Activated CD8-positive, alpha-beta memory T cell treated with anti-CD3 and anti-CD28 coated beads for 1 hour (primary cell): ENCODE results near the gene APCDD1.

ENCODE experiments used
- DNase-seq, 2 donors: peaks; one replicate each; pipeline ENCODE4 v3.0.0-alpha.2; 2020; ENCODE audit warnings: low read depth in 1 of 2; ENCODE audit errors: extremely low read depth in 1 of 2

Gene APCDD1

GRCh38 chr18:10430677-10431076 lies 23.8 kb upstream of the APCDD1 start:
- no peak for DNase-seq

DNA sequence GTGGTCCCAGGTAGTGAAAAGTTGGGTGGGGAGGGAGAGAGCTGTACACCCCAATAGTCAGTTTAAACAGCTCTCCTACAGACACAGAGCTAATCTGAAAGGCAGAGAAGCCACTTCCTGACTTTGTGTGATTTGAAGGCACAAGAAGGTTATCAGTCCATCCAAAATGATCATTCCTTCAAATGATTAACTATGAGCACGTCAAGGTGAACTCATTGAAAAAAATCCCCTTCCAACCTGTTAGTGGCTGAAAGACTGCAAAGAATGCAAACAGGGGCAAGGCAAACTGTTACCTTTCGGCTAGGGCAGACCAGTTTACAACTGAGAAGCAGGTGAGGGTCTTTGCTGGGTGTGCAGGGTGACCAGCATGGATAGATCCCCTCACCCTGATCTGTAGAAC lies 22.8 kb upstream of the APCDD1 start:
- no peak for DNase-seq

GRCh38 chr18:10432781-10433180 lies 21.7 kb upstream of the APCDD1 start:
- DNase-seq, result no peak

GRCh38 chr18:10436160-10436559 lies 18.3 kb upstream of the APCDD1 start:
- no peak for DNase-seq

GRCh38 chr18:10437837-10438236 lies 16.6 kb upstream of the APCDD1 start:
- no peak for DNase-seq

GRCh38 chr18:10439898-10440297 lies 14.5 kb upstream of the APCDD1 start:
- no peak for DNase-seq

DNA sequence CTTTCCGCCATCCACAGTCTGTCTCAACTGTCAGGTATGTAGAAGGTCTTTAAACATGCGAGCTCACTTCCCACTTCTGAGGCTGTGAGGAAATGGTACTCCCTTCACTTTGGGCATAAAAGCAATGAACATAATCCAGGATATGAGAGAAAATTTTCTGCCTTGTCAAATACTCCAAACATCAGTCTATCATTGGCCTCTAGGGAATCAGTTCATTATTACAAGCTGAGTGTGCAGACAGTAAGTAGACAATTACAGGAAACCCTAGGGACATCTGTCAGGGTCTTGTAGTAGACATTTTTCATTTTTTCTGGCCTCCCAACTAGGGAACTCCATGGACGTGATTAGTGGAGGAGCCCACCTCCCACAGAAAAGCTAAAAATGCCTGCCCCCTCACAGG lies 13.6 kb upstream of the APCDD1 start:
- DNase-seq, result no peak

GRCh38 chr18:10441472-10441871 lies 13.0 kb upstream of the APCDD1 start:
- DNase-seq, result no peak

- no peak for DNase-seq
These were observed 11.9 kb upstream of the APCDD1 start for GRCh38 chr18:10442551-10442971.

DNA sequence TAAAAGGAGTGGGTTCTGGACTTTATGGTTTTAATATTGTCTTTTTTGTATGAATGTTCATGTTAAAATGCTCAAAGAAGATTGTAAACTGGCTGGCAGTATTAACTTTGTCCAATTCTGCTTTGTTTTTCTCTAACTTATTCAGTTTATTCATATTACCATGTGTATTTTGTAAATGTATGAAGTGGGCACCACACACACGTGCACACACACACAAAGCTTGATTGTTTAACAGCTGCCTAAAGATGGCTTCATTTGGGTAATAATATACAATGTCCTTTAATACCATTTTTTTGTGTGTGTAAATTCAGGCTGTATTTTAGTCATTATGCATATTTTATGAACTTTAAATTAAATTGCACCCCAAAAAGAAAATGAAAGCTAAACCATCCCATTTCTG lies 11.4 kb upstream of the APCDD1 start:
- no peak for DNase-seq

- DNase-seq, result no peak
These were observed 10.0 kb upstream of the APCDD1 start for GRCh38 chr18:10444314-10445006.

- DNase-seq, result no peak
These were observed 5.0 kb upstream of the APCDD1 start for GRCh38 chr18:10449396-10449795.

DNA sequence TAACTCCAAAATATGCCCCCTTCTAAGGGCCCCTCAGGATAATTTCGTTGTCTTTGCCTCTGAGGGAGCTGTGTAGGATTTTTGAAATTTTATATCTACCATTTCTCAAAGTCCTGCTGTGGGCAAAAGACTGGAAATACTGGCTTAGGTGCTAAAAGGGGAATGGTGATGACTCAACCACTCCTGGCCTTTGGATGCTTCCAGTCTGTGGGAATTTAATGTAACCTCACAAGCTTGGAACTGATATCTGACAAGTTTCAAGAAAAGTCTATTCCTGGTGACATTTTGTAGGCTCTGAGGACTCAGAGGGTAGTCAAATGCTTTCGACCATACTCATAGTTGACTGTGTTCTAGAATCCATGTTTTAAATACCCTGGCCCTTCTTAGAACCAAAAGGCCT lies 3.4 kb upstream of the APCDD1 start:
- no peak for DNase-seq

GRCh38 chr18:10453261-10453805 lies 1.1 kb upstream of the APCDD1 start:
- no peak for DNase-seq

DNA sequence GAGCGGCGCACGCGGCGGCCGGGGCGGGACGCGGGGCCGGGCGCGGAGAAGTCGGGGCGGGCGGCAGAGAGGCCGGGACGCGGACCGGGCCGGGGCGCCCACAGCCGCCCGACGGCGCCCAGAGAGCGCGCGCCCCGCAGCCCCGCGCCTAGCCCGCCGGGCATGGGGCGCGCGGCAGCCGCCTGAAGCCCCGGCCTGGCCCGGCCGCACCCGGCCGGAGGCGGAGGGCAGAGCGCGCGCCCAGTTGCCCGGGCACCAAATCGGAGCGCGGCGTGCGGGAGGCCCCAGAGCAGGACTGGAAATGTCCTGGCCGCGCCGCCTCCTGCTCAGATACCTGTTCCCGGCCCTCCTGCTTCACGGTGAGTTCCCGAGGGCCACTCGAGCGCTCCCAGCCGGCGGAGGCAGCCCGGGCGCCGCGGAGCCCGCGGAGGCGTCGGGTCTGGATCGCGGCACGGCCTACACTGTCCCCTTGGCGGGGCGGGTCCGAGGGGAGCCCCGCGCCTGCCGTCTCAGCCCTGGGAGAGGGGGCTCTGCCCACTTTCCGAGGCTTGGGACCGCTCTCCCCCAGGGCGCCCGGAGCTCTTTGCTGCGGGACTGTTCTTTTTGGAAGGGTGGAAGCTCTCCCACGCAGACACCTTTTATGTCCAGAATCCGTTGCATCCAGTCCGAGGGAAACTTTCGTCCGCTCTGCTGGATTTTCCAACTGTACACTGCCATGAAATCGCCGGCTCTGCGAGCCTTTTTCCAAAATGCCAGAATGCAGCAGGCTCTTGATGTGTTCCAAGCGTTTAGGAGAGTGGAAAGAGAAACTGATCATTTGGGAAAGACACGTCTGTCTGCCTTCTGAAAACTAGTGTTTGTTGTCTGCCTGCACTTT lies 484 bp downstream of the APCDD1 start:
- DNase-seq, result no peak

DNA sequence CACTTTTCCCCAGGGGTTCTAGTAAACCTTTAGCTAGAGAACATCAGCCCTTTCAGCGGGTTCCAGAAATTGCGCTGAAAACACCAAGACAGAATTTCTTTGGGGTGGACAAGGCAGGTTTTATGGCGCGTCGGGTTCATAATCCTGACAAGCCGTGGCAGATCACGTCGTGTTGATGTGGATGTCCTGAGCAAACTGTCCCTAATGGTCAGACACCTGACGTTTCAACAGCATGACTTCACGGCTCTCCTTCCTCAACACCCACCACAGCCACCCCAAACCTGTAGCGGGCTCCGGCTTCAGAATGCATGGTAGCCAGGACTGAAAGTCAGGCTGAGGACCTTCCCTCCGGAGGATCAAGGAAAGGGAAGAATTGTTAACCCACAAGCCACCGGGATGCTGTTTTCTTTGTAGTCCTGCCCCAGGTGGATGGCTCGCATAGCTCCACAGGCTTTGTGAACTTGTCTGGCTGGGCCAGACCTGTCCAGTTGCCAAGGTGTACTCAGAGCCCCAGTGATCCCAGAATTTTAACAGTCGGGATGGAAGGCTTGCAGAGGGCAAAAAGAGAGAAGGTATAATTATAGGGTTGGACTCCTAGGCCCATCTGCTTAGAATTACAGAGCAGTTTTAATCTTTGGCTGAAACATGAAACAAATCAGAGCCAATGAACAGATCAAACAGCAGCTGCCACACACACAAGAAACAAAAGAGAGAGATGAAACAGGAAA lies 1.5 kb downstream of the APCDD1 start:
- DNase-seq, result no peak

DNA sequence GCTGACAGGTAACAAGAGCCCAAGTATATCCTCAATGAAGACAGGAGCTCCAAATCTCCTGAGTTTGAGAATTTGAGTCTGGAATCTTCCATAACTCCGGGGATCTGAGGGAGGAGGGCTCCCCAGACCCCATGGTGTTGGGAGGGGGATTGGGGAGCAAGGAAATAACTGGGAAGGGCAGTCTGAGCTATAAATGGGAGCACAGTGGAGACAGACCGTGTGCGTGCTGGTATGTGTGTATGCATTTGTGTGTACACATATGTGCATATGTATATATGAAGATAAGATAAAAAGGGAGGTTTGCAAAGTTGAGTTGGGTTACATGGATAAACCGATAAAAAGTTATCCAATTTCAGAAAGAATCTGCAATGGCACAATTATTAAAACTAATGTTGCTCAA lies 2.3 kb downstream of the APCDD1 start:
- no peak for DNase-seq

- DNase-seq, result no peak
These were observed 2.7 kb downstream of the APCDD1 start for GRCh38 chr18:10457128-10457527.

GRCh38 chr18:10457767-10458166 lies 3.3 kb downstream of the APCDD1 start:
- DNase-seq, result no peak

DNA sequence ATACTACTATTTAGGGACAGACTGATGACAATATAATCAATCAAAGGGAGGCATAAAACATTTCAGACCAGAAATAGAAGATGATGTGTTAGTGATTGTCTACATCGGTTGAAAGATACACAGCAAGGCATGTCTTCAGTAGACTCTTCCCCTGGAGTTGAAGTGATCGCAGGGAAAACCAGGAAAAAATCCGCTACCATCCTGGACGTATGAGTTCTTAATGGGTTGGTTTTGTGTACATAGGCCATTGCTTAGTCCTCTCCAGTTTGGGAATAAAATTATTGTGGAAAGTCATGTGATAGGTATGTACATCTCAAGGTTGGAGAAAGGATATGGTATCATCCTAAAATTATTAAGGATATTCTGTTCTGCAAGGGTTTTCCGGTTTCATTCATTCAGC lies 4.3 kb downstream of the APCDD1 start:
- no peak for DNase-seq

- no peak for DNase-seq
These were observed 5.2 kb downstream of the APCDD1 start for GRCh38 chr18:10459587-10459986.
